ENCODE measurements around the gene MAP9.

GRCh38 chr4:155319516-155319915 is 57.2 kb downstream of the MAP9 start:
- TF ChIP-seq CTCF (IDR thresholded peaks at IDR 0.05; ENCODE audit: low read depth, low read length) (no peak), EZH2phosphoT487 (IDR thresholded peaks at IDR 0.05; ENCODE audit: low read depth) (no peak)
